ENCODE data around the gene MRPL44. TPM values are rescaled to one million over a fixed set of nuclear protein-coding genes. Genes with fewer than 3 reads are reported as not detected.

Gene MRPL44
- total RNA-seq, result 10 to 100 TPM; 26.5 to 30.3 TPM
- polyA plus RNA-seq, result 10 to 100 TPM; 29.3 to 36.4 (median 31.2) TPM
- 26.0 to 55.5 (median 41.8) reads per million in 6 experiments for total RNA-seq

GRCh38 chr2:223957092-223957851 lies at the start of gene MRPL44:
TSS of gene MRPL44 (plus strand) at chr2:223957463. CDS start at chr2:223957473, 10 bp downstream.
- POLR2A ChIA-PET, result interaction anchor here (0.7 to 4.5 kb wide), 6 partner anchors 13 to 627 kb away, joined by 3 to 35 read pairs (median 4); partner anchors contain the start of genes AP1S3 and WDFY1
- Mint-ChIP-seq H3K4me1 (peaks cover 20 to 60% (median 44%) of the 10 kb centered on the region in 4 donors), H3K27me3 (peaks cover 0 to 1% (median 0%) of the 10 kb centered on the region in 5 donors), H3K4me3 (peak within 1 kb of the TSS; percentile 86 to 97 (median 94)), H3K27ac (peak within 1 kb of the TSS; percentile 93 to 99 (median 97)), H3K36me3 (peaks cover 0 to 29% (median 11%) of the 10 kb centered on the region in 3 donors), H3K9me3 (no peaks in the 10 kb centered on the region)
- ATAC-seq, result peak; percentile 99 to 100
- peak; percentile 89 to 99 (median 96) for DNase-seq

- Mint-ChIP-seq H3K4me1 (peaks cover 4 to 19% (median 14%) of the 10 kb centered on the region in 4 donors), H3K27ac (peak overlapping the region in 3 of 10 donors; percentile 7 to 41 (median 24)), H3K9me3 (no peaks in the 10 kb centered on the region), H3K36me3 (peaks cover 0 to 55% (median 13%) of the 10 kb centered on the region in 3 donors), H3K4me3 (no peak overlapping the region), H3K27me3 (no peaks in the 10 kb centered on the region)
- POLR2A ChIA-PET, result no interaction called here
- no peak for ATAC-seq
- no peak for DNase-seq
These were observed 48.8 kb upstream of the MRPL44 start for GRCh38 chr2:223908304-223908998.

GRCh38 chr2:223909001-223909741 lies 48.1 kb upstream of the MRPL44 start:
- H3K4me1 Mint-ChIP-seq, result peaks cover 4 to 19% (median 14%) of the 10 kb centered on the region in 4 donors
- peaks cover 0 to 49% (median 13%) of the 10 kb centered on the region in 3 donors for H3K36me3 Mint-ChIP-seq
- no peaks in the 10 kb centered on the region for H3K9me3 Mint-ChIP-seq
- H3K27me3 Mint-ChIP-seq, result no peaks in the 10 kb centered on the region
- ATAC-seq (no peak), DNase-seq (no peak)
- H3K27ac Mint-ChIP-seq, result peak overlapping the region in 2 of 10 donors; percentile 8 to 87
- POLR2A ChIA-PET, result no interaction called here
- no peak overlapping the region for H3K4me3 Mint-ChIP-seq

- POLR2A ChIA-PET, result no interaction called here
- H3K36me3 Mint-ChIP-seq, result peaks cover 0 to 59% (median 20%) of the 10 kb centered on the region in 3 donors
- no peak overlapping the region for H3K27ac Mint-ChIP-seq
- DNase-seq (no peak), ATAC-seq (no peak)
- H3K9me3 Mint-ChIP-seq, result no peaks in the 10 kb centered on the region
- no peaks in the 10 kb centered on the region for H3K27me3 Mint-ChIP-seq
- H3K4me3 Mint-ChIP-seq, result no peak overlapping the region
- peaks cover 0 to 17% (median 7%) of the 10 kb centered on the region in 4 donors for H3K4me1 Mint-ChIP-seq
These were observed 42.9 kb upstream of the MRPL44 start for GRCh38 chr2:223914324-223914723.

GRCh38 chr2:223915071-223915470 lies 42.2 kb upstream of the MRPL44 start:
- Mint-ChIP-seq H3K9me3 (no peaks in the 10 kb centered on the region), H3K4me3 (no peak overlapping the region), H3K27me3 (no peaks in the 10 kb centered on the region), H3K4me1 (peaks cover 2 to 13% (median 4%) of the 10 kb centered on the region in 4 donors), H3K27ac (no peak overlapping the region), H3K36me3 (peaks cover 0 to 58% (median 20%) of the 10 kb centered on the region in 3 donors)
- DNase-seq (no peak), ATAC-seq (no peak)
- POLR2A ChIA-PET, result no interaction called here

GRCh38 chr2:223916181-223916920 lies 40.9 kb upstream of the MRPL44 start:
- H3K27me3 Mint-ChIP-seq, result no peaks in the 10 kb centered on the region
- H3K36me3 Mint-ChIP-seq, result peaks cover 0 to 52% (median 20%) of the 10 kb centered on the region in 3 donors
- peak overlapping the region in 1 of 10 donors; percentile 27 for H3K27ac Mint-ChIP-seq
- no peak overlapping the region for H3K4me3 Mint-ChIP-seq
- POLR2A ChIA-PET, result no interaction called here
- no peak for DNase-seq
- ATAC-seq, result no peak
- H3K9me3 Mint-ChIP-seq, result no peaks in the 10 kb centered on the region
- peaks cover 6 to 13% (median 10%) of the 10 kb centered on the region in 4 donors for H3K4me1 Mint-ChIP-seq

- no peaks in the 10 kb centered on the region for H3K27me3 Mint-ChIP-seq
- no peak overlapping the region for H3K4me3 Mint-ChIP-seq
- DNase-seq (no peak), ATAC-seq (no peak)
- peaks cover 11 to 20% (median 13%) of the 10 kb centered on the region in 4 donors for H3K4me1 Mint-ChIP-seq
- POLR2A ChIA-PET, result no interaction called here
- H3K9me3 Mint-ChIP-seq, result no peaks in the 10 kb centered on the region
- H3K36me3 Mint-ChIP-seq, result peaks cover 0 to 43% (median 13%) of the 10 kb centered on the region in 3 donors
- H3K27ac Mint-ChIP-seq, result peak overlapping the region in 1 of 10 donors; percentile 64
These were observed 38.6 kb upstream of the MRPL44 start for GRCh38 chr2:223918671-223919134.

GRCh38 chr2:223920109-223920508 lies 37.2 kb upstream of the MRPL44 start:
- Mint-ChIP-seq H3K4me3 (no peak overlapping the region), H3K4me1 (peaks cover 11 to 20% (median 14%) of the 10 kb centered on the region in 4 donors), H3K27me3 (no peaks in the 10 kb centered on the region), H3K27ac (no peak overlapping the region), H3K36me3 (peaks cover 0 to 37% (median 12%) of the 10 kb centered on the region in 3 donors), H3K9me3 (no peaks in the 10 kb centered on the region)
- POLR2A ChIA-PET, result no interaction called here
- ATAC-seq, result no peak
- no peak for DNase-seq

- DNase-seq, result no peak
- H3K27me3 Mint-ChIP-seq, result no peaks in the 10 kb centered on the region
- H3K4me1 Mint-ChIP-seq, result peaks cover 8 to 27% (median 16%) of the 10 kb centered on the region in 4 donors
- peaks cover 0 to 1% (median 0%) of the 10 kb centered on the region in 9 donors for H3K9me3 Mint-ChIP-seq
- H3K4me3 Mint-ChIP-seq, result no peak overlapping the region
- H3K36me3 Mint-ChIP-seq, result peaks cover 0 to 27% (median 12%) of the 10 kb centered on the region in 3 donors
- POLR2A ChIA-PET, result no interaction called here
- no peak for ATAC-seq
- H3K27ac Mint-ChIP-seq, result peak overlapping the region in 1 of 10 donors; percentile 22
These were observed 36.1 kb upstream of the MRPL44 start for GRCh38 chr2:223921204-223921603.

- H3K27ac Mint-ChIP-seq, result no peak overlapping the region
- H3K27me3 Mint-ChIP-seq, result no peaks in the 10 kb centered on the region
- H3K4me3 Mint-ChIP-seq, result no peak overlapping the region
- ATAC-seq, result no peak
- H3K4me1 Mint-ChIP-seq, result peaks cover 8 to 27% (median 17%) of the 10 kb centered on the region in 4 donors
- no peak for DNase-seq
- peaks cover 0 to 8% (median 0%) of the 10 kb centered on the region in 9 donors for H3K9me3 Mint-ChIP-seq
- POLR2A ChIA-PET, result no interaction called here
- peaks cover 0 to 16% (median 12%) of the 10 kb centered on the region in 3 donors for H3K36me3 Mint-ChIP-seq
These were observed 35.0 kb upstream of the MRPL44 start for GRCh38 chr2:223922308-223922707.

GRCh38 chr2:223923976-223924375 lies 33.3 kb upstream of the MRPL44 start:
- Mint-ChIP-seq H3K4me3 (no peak overlapping the region), H3K36me3 (peaks cover 0 to 8% (median 6%) of the 10 kb centered on the region in 3 donors), H3K27me3 (no peaks in the 10 kb centered on the region), H3K9me3 (peaks cover 0 to 9% (median 0%) of the 10 kb centered on the region in 9 donors), H3K4me1 (peaks cover 12 to 43% (median 21%) of the 10 kb centered on the region in 4 donors), H3K27ac (peak overlapping the region in 1 of 10 donors; percentile 80)
- DNase-seq, result no peak
- POLR2A ChIA-PET, result no interaction called here
- no peak for ATAC-seq
